ENCODE measurements around the gene MBLAC1. TPM values are rescaled to one million over a fixed set of nuclear protein-coding genes. Genes with fewer than 3 reads are reported as not detected.
A peak's percentile ranks its signal among the peaks of the same experiment; 100 is the strongest.

Gene MBLAC1
- total RNA-seq, 1 experiment from 2014 or later, result 2.4 TPM

DNA sequence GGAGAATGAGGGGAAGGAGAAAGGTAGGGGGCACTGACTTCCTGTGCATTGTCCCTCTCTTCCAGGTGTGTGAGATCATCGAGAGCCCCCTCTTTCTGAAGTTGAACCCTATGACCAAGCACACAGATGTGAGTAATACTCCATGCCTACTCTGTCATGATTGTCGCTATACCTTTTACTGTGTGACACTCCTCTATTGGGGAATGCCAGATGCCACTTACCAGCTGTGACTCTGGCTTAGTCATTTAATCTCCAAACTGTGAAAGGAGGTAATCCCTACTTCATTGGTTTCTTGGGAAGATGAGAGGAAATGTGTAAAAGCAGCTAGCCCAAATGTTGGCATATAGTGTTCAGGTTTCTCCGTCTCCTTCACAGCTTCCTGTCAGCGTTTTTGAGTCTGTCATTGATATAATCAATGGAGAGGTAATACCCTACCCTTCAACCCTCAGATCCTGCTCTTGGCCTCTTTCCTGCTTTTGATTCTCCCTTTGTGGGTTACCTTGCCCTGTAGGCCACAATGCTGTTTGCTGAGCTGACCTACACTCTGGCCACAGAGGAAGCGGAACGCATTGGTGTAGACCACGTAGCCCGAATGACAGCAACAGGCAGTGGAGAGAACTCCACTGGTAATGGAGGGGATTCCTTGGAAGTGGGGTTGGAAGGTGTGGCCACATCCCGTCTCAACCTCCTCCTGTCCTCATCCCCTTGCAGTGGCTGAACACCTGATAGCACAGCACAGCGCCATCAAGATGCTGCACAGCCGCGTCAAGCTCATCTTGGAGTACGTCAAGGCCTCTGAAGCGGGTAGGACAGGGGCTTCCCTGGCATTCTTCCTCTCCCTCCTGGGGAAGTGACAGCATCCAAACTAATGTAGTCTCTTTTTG, 36.0 kb upstream of the MBLAC1 start:
- no peaks in the 10 kb centered on the region for H3K9me3 ChIP-seq (replicated peaks)
- H3K36me3 ChIP-seq, result peaks cover 68% of the 10 kb centered on the region
- no peak overlapping the region for H3K4me3 ChIP-seq
- peaks cover 52% of the 10 kb centered on the region for H3K4me1 ChIP-seq (replicated peaks)
- peak overlapping the region; percentile 84 for H3K27ac ChIP-seq
- no peaks in the 10 kb centered on the region for H3K27me3 ChIP-seq (replicated peaks)
- DNase-seq (ENCODE audit: low read depth in 1 of 2, low spot score in 2 of 2), result no peak

DNA sequence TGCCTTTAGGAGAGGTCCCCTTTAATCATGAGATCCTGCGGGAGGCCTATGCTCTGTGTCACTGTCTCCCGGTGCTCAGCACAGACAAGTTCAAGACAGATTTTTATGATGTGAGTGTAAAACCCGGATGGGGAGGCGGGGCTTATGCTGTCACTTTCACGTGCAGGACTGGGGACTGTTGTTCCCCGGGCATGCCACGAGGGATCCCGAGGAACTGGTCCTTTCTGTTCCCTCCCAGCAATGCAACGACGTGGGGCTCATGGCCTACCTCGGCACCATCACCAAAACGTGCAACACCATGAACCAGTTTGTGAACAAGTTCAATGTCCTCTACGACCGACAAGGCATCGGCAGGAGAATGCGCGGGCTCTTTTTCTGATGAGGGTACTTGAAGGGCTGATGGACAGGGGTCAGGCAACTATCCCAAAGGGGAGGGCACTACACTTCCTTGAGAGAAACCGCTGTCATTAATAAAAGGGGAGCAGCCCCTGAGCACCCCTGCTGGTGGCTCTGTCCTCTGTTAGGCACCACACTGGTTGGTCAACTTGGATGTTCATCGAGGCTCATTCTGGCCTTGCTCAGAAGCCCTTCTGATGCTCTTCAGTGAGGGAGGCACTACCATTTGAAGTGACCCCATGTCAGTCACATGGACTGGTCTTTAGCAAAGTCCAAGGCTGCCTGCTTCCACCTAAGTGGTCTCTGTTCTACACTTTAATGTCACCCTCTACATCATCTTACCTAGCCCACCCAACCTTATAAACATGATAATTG, 35.2 kb upstream of the MBLAC1 start:
- Histone ChIP-seq H3K36me3 (peaks cover 76% of the 10 kb centered on the region), H3K4me1 (replicated peaks) (peaks cover 45% of the 10 kb centered on the region)
- no peak for DNase-seq (ENCODE audit: low read depth in 1 of 2, low spot score in 2 of 2)

DNA sequence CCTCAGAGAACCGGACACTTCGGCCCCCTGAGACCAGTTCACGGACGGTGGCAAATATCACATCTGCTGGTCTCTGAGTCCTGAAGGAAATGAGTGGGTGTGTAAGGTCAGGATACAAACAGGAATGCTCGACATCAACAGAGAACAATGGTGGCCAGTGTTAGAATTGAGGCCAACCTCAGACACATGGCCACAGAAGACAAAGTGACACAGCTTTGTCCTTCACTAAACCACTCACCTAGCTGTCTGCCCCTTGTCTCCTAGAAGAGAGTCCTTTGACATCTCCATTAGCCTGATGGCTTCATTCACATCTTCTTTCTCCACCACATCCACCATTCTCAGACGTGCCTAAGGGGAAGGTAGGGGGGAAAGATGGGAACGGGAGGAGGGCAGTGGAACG, 33.7 kb upstream of the MBLAC1 start:
- DNase-seq (ENCODE audit: low read depth in 1 of 2, low spot score in 2 of 2), result no peak
- no peaks in the 10 kb centered on the region for H3K9me3 ChIP-seq (replicated peaks)
- peaks cover 30% of the 10 kb centered on the region for H3K4me1 ChIP-seq (replicated peaks)
- H3K27ac ChIP-seq, result no peak overlapping the region
- no peaks in the 10 kb centered on the region for H3K27me3 ChIP-seq (replicated peaks)
- H3K4me3 ChIP-seq, result no peak overlapping the region
- H3K36me3 ChIP-seq, result peaks cover 90% of the 10 kb centered on the region

More for the DNA sequence above, 35.2 kb upstream of the MBLAC1 start:
- H3K9me3 ChIP-seq (replicated peaks), result no peaks in the 10 kb centered on the region
- H3K27me3 ChIP-seq (replicated peaks), result no peaks in the 10 kb centered on the region
- no peak overlapping the region for H3K4me3 ChIP-seq
- no peak overlapping the region for H3K27ac ChIP-seq

DNA sequence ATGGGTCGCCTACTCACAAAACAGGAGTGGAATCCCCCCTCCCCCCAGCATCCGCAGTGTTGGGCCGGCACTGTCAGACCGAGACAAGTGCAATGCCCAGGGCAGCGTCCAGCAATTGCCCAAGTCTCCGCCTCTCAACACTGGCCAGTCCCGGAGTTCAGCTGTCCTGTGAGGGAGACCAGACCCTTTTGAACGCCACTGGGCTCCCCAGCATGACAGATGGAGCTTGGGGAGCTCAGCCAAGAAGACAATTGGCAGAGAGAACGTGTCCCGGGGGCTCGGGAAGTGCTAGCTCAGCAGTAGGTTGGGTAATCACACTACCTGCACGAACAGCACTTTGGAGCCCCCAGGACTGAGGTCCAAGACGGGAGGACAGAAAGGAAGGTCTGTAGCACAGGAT, 33.3 kb upstream of the MBLAC1 start:
- no peak overlapping the region for H3K27ac ChIP-seq

DNA sequence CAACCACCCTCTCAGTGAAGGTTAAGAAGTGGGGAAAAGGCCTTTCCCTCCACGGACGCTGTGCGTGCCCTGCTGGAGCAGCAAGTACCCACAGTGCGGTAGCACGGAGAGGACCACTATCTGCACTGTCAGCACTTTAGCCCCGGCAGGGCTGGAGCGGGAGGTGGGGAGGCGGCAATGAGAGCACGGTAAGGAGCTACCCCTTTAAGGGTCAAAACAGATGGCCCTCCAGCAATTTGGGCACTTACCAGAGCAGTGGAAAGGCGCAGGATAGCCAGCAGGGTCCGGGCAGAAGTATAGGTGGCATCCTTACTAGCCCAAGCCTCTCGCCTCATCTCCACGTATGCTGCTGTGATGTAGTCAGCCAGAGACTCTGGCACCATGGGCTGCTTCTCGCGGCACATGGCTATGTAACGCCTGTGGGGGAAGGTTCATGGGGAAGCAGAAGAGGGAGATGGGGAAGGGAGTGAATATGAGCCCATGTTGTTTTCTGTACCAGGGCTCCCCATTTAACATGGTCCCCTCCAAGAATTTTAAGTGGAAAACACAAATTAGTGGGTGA, 32.8 kb upstream of the MBLAC1 start:
- Histone ChIP-seq H3K36me3 (peaks cover 98% of the 10 kb centered on the region), H3K4me3 (no peak overlapping the region), H3K9me3 (replicated peaks) (no peaks in the 10 kb centered on the region), H3K4me1 (replicated peaks) (peaks cover 23% of the 10 kb centered on the region), H3K27ac (no peak overlapping the region), H3K27me3 (replicated peaks) (no peaks in the 10 kb centered on the region)
- no peak for DNase-seq (ENCODE audit: low read depth in 1 of 2, low spot score in 2 of 2)

More for the DNA sequence above, 33.3 kb upstream of the MBLAC1 start:
- H3K9me3 ChIP-seq (replicated peaks), result no peaks in the 10 kb centered on the region
- H3K4me3 ChIP-seq, result no peak overlapping the region
- no peaks in the 10 kb centered on the region for H3K27me3 ChIP-seq (replicated peaks)
- DNase-seq (ENCODE audit: low read depth in 1 of 2, low spot score in 2 of 2), result no peak
- H3K4me1 ChIP-seq (replicated peaks), result peaks cover 26% of the 10 kb centered on the region
- peaks cover 95% of the 10 kb centered on the region for H3K36me3 ChIP-seq

DNA sequence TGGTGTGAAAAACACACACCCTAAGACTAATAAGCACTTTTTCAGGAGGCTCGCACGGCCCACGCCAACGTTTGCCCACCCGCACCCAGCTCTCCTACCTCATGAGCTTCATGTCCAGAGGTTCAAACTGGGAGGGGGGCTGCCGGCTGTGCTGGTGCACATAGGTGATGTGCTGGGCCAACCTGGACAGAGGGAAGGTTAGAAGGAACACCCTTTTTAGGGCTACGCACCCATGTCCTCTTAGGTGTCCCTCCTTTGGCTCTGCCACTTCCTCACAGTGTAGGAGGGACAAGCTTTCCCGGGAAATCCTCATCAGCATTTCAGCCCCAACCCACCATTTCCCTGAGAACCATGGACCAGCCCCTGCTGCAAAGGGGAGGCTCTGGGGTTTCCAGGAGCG, 31.5 kb upstream of the MBLAC1 start:
- no peaks in the 10 kb centered on the region for H3K27me3 ChIP-seq (replicated peaks)
- H3K4me1 ChIP-seq (replicated peaks), result peaks cover 18% of the 10 kb centered on the region
- H3K27ac ChIP-seq, result no peak overlapping the region
- DNase-seq (ENCODE audit: low read depth in 1 of 2, low spot score in 2 of 2), result no peak
- H3K9me3 ChIP-seq (replicated peaks), result no peaks in the 10 kb centered on the region
- H3K4me3 ChIP-seq, result no peak overlapping the region
- peaks cover 100% of the 10 kb centered on the region for H3K36me3 ChIP-seq

DNA sequence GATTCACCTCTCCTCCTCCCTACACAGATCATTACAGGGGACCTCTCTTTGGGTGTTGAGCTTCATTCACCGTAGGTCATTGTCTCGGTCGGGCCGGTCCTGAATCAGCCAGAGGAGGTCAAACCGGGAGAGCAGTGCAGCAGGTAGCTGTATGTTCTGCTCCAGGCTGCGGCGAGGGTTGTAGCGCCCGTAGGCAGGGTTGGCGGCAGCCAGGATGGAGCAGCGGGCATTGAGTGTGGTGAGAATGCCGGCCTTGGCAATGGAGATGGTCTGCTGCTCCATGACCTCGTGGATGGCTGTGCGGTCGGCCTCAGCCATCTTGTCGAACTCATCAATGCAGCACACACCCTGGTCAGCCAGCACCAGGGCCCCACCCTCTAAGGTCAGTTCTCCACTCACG, 31.1 kb upstream of the MBLAC1 start:
- H3K27ac ChIP-seq, result no peak overlapping the region
- H3K9me3 ChIP-seq (replicated peaks), result no peaks in the 10 kb centered on the region
- no peaks in the 10 kb centered on the region for H3K27me3 ChIP-seq (replicated peaks)
- peaks cover 14% of the 10 kb centered on the region for H3K4me1 ChIP-seq (replicated peaks)
- no peak overlapping the region for H3K4me3 ChIP-seq
- peaks cover 95% of the 10 kb centered on the region for H3K36me3 ChIP-seq
- DNase-seq (ENCODE audit: low read depth in 1 of 2, low spot score in 2 of 2), result no peak

DNA sequence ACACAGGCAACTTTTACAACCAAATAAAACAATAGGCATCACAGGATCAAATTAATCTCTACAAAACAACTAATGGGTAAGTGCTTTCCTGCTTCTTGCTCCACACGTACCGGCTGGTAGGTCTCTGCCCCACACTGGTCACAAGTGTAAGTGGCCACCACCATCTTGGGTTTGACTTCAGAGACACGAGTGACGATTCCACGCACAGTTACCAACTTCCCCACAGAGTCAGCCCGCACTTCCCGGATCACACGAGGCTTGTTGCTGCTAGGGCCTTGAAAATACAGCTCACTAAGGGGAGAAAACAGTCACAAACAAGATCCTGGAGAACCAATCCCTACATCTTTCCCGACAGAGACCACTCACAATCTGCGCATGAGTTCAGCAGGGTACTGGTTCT, 27.9 kb upstream of the MBLAC1 start:
- Histone ChIP-seq H3K4me3 (no peak overlapping the region), H3K27ac (no peak overlapping the region), H3K36me3 (peaks cover 71% of the 10 kb centered on the region), H3K27me3 (replicated peaks) (no peaks in the 10 kb centered on the region), H3K4me1 (replicated peaks) (peaks cover 24% of the 10 kb centered on the region), H3K9me3 (replicated peaks) (no peaks in the 10 kb centered on the region)
- DNase-seq (ENCODE audit: low read depth in 1 of 2, low spot score in 2 of 2), result no peak

DNA sequence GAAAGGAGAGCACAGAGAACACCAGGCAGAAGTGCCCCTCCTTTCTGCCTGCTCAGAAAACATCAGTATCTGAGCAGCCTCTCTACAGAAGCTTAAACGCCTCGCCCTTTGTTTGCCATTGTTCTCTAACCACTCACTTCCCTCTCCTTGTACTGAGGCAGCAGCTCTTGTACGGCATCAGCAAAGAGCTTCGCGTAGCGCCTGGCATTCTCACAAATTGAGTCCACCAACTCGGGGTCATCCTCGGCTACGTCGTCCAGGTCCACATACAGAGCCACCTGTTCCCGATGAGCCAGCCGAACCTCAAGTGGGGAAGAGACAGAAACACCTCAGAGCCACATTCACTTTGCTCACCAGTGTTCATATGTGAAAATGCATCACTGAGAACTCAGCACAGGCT, 27.3 kb upstream of the MBLAC1 start:
- no peak for DNase-seq (ENCODE audit: low read depth in 1 of 2, low spot score in 2 of 2)
- Histone ChIP-seq H3K36me3 (peaks cover 66% of the 10 kb centered on the region), H3K27ac (no peak overlapping the region), H3K4me1 (replicated peaks) (peaks cover 24% of the 10 kb centered on the region), H3K9me3 (replicated peaks) (no peaks in the 10 kb centered on the region), H3K4me3 (peak overlapping the region; percentile 75), H3K27me3 (replicated peaks) (no peaks in the 10 kb centered on the region)

DNA sequence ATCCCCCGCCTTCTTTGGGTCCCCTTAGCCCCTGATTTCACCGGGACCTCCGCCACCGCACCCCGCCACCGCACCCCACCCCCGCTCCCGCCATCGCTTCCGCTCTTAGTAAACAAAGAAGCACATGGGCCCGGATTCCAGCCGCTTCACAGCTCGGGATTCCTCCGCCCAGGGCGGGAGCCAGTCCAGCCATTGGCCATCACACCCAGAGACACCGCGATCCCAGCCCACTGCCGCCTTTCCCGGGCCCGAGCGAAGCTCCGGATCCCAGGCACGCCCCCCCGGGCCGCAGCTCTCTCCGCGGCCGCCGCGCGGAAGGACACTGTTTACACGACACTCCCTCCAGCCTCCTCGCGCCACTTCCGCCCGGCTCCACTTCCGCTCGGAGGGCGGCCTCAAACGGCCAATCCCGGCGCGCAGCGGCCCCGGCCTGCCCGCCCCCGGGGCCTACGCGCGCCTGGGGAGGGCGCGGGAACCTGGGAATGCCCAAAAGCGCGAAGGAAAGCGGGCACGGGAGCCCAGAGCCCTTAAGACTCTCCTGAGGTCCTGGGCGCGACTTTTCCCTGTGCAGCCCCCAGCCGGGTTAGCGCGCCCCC, 26.2 kb upstream of the MBLAC1 start:
- H3K4me1 ChIP-seq (replicated peaks), result peaks cover 24% of the 10 kb centered on the region
- peaks cover 61% of the 10 kb centered on the region for H3K36me3 ChIP-seq
- no peaks in the 10 kb centered on the region for H3K9me3 ChIP-seq (replicated peaks)
- peak; percentile 95 to 96 for DNase-seq (ENCODE audit: low read depth in 1 of 2, low spot score in 2 of 2)
- H3K27ac ChIP-seq, result peak overlapping the region; percentile 94
- peak overlapping the region; percentile 75 for H3K4me3 ChIP-seq
- H3K27me3 ChIP-seq (replicated peaks), result no peaks in the 10 kb centered on the region

DNA sequence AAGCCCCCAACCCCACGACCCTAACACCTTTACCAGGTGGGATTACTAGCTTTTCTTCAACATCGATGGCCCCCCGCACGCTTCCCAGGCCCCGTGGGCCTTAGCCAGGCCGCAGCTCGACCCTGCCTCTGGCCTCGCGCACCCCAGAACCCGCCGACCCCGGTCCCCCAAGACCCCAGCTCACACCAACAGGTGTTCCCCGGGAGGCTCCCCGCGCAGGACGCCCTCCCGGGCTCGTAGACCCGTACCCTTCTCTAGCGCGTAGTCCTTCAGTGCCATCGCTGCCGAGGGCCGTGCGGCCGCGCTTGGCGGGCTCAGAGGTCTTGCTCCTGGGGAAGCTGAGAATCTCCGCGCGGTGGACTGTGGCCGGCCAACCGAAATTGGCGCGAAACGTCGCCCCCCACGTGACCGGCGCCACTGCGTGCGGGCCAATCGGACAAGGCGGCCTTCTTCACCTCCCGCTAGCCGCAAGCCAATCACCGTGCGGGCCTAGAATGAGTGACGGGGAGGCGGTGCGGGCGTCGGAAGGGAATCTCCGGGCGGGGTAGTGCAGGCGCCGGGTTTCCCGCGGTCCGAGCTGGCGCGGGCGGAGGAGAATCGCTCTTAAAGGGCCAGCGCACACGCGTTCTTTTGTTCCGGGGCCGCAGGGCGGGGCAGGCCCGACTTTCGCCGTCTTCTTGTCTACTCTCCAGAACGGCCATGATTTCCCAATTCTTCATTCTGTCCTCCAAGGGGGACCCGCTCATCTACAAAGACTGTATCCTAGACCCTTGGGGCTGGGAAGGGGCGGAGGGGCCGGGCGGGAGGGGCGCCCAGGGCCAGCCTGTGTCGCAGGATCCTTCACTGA, 25.5 kb upstream of the MBLAC1 start, which contains the start of the genes AP4M1 and MCM7:
AP4M1 (plus strand) TSS at position 628 of the 847 bp plus-strand sequence; CDS start at position 700, 72 bp downstream.
MCM7 (minus strand) TSS at position 382 of the 847 bp plus-strand sequence; CDS start at position 279, 103 bp downstream.
- Histone ChIP-seq H3K9me3 (replicated peaks) (no peaks in the 10 kb centered on the region), H3K27me3 (replicated peaks) (no peaks in the 10 kb centered on the region), H3K4me1 (replicated peaks) (peaks cover 24% of the 10 kb centered on the region), H3K27ac (peak within 1 kb of the TSS; percentile 94), H3K36me3 (peaks cover 58% of the 10 kb centered on the region), H3K4me3 (peak within 1 kb of the TSS; percentile 75)
- DNase-seq (ENCODE audit: low read depth in 1 of 2, low spot score in 2 of 2), result peak; percentile 99

DNA sequence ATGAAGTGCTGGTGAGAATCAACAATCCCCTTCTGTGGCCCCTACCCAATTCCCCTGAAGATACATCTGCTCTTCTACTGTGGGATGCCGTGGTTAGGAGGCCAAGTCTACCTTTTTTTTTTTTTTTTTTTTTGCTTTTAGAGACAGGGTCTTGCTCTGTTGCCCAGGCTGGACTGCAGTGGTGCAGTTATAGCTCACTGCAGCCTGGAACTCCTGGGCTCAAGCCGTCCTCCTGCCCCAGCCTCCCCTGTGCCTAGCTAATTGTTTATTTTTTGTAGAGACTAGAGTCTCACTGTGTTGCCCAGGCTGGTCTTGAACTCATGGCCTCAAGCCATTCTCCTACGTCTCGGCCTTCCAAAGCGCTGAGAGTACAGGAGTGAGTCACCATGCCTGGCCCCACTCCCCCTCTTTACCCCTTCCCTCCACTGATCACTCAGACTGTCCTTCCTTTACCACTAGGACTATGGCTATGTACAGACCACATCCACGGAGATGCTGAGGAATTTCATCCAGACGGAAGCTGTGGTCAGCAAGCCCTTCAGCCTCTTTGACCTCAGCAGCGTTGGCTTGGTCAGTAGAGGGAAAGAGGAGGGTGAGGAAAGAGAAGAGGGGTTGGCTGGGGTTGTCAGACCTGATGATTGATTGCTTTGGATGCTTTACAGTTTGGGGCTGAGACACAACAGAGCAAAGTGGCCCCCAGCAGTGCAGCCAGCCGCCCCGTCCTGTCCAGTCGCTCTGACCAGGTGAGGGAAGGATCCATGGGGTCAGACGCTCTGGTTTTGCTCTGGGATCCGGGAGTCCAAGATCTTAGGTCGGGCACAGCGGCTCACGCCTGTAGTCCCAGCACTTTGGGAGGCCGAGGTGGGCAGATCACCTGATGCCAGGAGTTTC, 23.6 kb upstream of the MBLAC1 start:
- Histone ChIP-seq H3K9me3 (replicated peaks) (no peaks in the 10 kb centered on the region), H3K4me1 (replicated peaks) (peaks cover 24% of the 10 kb centered on the region), H3K27me3 (replicated peaks) (no peaks in the 10 kb centered on the region), H3K27ac (no peak overlapping the region), H3K36me3 (peaks cover 56% of the 10 kb centered on the region), H3K4me3 (no peak overlapping the region)
- DNase-seq (ENCODE audit: low read depth in 1 of 2, low spot score in 2 of 2), result peak; percentile 55 to 69
